Glomerular visceral epithelial cell (primary cell): Measurements from ENCODE around the gene PSMD2.
"Not testable (repeated sequence)": the region's sequence is repeated elsewhere in the genome, so short reads cannot be mapped to it uniquely, and the experiment has no call there.

Experiments used
- DNase-seq: peaks from one replicate; pipeline ENCODE4 v3.0.0-alpha.2; 2016; ENCODE audit errors: extremely low spot score

PSMD2 gene

DNA sequence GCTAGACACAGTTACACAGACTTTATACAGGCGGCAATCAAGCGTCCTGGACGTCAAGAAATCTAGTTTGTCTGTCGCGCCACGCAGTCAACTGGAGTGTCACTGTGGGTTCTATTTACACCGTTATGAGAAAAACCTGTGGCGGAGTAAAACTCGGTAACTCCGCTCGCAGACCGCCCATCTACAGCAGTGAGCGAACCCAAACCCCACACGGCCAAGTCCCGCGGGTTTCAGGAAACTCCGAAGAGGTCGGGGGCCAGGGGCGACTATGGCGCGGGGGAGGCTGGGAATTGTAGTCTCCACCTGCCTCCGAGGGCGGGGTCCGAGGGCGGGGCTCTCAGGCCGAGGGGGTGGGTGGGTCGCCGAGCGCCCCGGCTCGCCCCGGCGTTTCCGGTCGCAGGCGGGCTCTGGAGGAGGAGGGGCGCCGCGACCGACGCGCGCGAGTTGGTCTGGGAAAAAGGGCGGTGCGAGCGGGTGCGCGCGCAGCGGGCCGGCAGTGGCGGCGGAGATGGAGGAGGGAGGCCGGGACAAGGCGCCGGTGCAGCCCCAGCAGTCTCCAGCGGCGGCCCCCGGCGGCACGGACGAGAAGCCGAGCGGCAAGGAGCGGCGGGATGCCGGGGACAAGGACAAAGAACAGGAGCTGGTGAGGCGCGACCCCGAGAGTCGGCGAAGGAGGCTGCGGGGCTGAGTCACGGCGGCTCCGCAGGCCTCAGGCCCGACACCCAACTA lies at the start of gene PSMD2:
PSMD2 (plus strand) TSS at position 483 of the 729 bp plus-strand sequence; CDS start at position 509, 26 bp downstream.
- DNase-seq, result peak; percentile 97

GRCh38 chr3:184249412-184250166 lies 49.5 kb upstream of the PSMD2 start, which contains the start of gene EEF1AKMT4:
EEF1AKMT4 (plus strand) TSS chr3:184249672; CDS start chr3:184249695, 23 bp downstream.
- DNase-seq, result peak; percentile 95

- peak; percentile 89 for DNase-seq
Measured at GRCh38 chr3:184250167-184250828, 48.7 kb upstream of the PSMD2 start.

DNA sequence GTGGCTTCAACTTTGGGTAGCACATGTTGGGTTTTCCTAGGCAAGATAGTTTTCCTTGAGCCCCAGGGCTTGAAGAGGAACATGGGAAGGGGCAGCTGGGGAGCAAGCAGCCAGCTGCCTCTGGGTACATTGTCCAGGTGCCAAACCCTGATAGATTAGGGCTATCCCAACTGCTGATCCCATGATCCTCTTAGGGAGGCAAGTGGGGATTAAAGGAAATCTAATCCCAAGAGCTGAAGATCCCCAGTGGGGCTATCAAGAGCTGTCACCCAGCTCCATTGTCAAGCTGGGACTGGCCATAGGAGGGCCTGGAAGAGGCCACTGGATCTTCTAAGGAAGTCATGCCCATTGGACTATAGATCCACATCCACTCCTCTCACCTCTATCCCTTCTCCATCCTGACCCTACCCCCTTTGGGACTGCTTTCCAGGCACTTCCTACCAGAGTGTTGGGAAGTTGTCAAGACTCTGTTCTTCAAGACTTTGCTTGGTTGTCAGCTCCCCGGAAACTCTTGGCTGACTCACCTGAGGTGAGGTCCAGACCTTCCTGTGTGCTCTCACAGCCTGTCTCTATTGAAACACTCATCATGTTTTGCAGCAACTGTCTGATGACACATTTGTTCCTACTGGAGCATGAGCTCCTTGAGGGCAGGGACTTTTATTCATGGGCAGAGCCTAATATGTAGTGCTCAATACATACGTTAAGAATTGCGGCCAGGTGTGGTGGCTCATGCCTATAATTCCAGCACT lies 43.6 kb upstream of the PSMD2 start:
- no peak for DNase-seq

DNA sequence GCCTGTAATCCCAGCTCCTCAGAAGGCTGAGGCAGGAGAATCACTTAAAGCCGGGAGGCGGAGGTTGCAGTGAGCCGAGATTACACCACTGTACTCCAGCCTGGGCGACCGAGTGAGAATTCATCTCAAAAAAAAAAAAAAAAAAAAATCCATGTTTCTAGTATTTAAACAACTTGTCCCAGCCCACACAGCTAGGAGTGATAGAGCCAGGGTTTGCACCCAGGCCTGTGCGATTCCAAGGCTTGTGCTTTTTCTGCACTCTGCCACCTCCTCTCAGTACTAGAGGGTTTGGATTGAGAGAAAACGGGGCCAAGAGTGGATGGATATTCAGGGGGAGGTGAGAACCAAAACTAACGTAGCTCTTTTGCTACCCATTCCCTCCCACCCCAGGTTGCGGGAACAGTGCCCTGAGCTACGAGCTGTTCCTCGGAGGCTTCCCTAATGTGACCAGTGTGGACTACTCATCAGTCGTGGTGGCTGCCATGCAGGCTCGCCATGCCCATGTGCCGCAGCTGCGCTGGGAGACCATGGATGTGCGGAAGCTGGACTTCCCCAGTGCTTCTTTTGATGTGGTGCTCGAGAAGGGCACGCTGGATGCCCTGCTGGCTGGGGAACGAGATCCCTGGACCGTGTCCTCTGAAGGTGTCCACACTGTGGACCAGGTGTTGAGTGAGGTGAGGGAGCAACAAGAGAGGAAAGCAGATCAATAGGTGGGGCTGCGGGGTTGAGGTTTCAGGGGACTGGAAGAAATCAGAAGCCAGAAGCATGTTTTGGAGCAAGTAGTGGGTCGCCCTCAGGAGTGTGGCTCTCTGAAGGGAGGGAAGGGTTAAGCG lies 41.7 kb upstream of the PSMD2 start:
- no peak for DNase-seq

DNA sequence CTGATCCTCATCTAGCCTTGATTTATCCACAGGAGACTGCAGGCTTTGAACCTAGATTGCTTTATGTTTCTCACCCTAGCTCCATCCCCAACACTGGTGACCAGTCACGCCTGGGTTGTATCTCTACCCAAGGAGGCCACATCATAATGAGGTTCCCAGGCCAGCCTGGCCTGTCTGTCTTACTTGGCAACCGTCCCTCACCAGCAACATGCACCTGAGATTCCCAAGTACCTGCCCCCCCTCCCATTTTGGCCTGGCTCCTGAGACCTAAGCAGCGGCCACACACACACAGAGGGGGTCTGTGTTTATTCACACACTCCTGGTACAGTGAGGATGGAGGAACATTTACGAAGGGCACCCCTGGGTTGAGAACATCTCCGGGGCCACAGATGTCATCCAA lies 40.1 kb upstream of the PSMD2 start:
- DNase-seq, result no peak

- no peak for DNase-seq
Measured at GRCh38 chr3:184259396-184259877, 39.6 kb upstream of the PSMD2 start.

DNA sequence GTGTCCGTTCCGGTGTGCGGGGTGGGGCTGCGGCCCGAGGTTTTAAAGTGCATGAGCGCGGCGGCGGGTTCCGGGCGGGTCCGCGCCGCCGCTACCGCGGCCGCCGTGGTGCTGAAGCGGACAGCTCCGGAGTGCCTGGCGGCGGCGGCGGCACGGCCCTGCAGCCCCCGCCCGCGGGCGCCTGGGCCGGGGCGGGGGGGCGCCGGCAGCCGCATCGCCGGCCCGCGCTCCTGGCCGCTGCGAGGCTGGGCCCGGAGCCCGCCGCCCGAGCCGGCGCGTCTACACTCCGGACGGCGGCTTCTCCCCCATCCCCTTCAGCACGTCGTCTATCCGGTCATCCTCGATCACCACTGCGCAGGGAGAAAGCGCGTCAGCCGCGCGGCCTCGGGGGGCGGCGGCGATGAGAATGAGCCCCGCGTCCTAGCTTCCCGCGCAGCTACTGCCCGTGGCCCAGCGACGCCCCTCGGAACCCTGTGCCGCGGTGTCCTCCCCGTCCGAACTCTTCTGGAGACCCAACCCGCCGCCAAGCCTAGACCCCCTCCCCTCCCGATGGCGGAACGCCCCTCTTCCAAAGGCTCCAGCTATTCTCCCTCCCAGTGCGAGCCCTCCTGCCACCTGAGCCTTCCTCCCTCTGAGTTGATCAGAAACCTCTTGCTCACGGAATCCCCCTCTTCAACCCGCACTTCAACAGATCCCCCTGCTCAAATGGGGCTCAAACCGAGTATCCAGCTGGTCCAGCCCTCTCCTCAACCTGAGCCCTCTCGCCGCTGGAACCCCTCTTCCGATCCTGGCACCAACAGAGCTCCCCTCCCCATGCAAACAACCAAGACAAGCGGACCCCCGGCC lies 38.9 kb upstream of the PSMD2 start:
- peak; percentile 29 for DNase-seq

DNA sequence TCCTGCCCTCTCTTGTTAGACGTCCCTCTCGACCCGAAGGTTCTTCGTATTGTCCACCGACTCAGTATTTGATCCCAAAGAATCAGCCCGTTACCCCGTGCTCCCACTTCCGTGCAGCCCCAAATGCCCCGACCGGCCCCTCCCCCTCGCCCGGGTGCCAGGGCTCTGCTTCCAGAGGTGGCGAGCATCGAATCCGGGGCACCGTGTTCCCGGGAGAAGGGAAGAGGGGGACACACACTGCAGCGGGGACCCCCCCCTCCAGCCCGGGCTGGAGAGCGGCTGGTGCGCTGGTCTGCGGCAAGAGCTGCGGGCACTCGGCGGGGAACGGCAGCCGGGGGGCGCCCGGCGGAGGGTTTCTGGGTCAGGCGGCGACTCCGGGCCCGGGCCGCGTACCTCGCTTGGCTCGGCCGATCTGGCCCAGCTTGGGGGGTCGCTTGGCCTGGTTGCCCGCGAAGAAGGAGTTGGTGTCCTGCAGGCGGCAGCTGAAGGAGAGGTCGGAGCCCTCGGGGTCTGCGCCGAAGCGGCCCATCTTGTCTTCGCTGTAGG lies 38.2 kb upstream of the PSMD2 start:
- DNase-seq, result no peak

GRCh38 chr3:184261270-184261853 lies 37.7 kb upstream of the PSMD2 start, which contains the start of gene CAMK2N2:
CAMK2N2 (minus strand) TSS chr3:184261553; CDS start chr3:184261285, 268 bp downstream.
- DNase-seq, result peak; percentile 87

DNA sequence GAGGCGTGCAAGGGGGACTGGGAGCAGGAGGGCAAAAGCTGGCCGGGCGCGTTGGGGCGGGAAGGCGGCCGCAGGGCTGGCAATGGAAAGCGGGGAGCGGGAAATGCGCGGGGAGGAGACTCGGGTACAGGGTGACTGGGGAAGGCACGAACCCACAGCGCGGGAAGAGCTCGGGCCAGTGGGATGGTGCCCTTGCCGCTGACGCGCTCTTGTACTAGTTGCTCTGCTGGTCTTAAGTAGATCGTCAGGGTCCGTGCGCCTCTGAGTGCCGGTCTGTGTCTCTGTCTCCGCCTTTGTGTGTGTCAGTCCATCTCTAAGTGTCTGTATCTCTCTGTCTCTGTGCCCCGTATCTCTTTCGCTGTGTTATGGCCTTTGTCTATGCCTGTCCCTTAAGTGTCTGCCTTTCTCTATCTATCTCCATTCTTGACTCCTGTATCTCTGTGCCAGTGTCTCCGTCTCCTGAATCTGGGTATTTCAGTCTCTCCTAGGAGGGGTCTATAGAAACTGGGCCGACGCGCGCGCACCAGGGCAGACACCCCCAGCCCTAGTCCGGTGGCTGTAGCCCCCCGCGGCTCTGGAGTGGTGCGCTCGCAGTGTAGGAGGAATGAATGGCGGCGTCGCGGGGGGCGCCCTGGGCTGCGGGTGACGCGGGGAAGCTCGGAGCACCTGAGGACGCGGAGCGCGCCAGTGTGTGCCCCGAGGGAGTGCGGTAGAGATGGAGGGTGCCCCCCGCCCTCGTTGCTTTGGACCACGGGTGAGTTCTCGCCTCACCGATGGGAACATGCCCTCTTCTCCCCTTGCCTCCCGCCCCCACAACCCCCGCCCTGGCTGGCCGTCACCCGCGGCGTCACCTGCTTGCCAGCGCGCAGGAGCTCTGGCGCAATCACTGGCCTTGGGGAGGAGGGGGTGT lies 36.9 kb upstream of the PSMD2 start:
- DNase-seq, result no peak

- DNase-seq, result no peak
Measured at GRCh38 chr3:184262764-184263179, 36.3 kb upstream of the PSMD2 start.

DNA sequence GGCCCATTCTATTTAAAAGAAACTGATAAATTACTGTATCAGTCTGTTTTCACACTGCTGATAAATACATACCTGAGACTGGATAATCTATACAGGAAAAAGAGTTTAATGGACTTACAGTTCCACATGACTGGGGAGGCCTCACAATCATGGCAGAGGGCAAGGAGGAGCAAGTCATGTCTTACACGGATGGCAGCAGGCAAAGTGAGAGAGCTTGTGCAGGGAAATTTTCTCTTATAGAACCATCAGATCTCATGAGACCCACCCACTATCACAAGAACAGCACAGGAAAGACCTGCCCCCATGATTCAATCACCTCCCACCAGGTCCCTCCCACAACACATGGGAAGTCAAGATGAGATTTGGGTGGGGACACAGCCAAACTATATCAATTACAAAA lies 31.8 kb upstream of the PSMD2 start:
- DNase-seq, result not testable (repeated sequence)

DNA sequence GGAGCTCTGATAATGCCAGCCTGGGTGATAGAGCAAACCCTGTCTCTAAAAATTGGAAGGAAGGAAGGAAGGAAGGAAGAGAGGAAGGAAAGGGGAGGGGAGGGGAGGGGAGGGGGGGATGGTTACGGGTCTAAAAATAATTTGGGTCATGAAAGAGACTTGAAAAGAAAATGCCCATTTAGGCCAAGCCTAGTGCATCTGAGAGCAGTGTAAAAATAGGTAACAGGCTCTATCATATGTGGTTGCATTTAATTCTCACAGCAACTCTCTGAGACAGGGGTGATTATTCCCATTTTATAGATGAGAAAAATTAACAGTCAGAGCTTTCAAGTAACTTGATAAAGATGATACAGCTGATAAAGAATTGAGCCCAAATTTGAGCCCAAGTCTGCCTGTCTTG lies 26.8 kb upstream of the PSMD2 start:
- DNase-seq, result no peak

- DNase-seq, result no peak
Measured at GRCh38 chr3:184275381-184275701, 23.7 kb upstream of the PSMD2 start.

DNA sequence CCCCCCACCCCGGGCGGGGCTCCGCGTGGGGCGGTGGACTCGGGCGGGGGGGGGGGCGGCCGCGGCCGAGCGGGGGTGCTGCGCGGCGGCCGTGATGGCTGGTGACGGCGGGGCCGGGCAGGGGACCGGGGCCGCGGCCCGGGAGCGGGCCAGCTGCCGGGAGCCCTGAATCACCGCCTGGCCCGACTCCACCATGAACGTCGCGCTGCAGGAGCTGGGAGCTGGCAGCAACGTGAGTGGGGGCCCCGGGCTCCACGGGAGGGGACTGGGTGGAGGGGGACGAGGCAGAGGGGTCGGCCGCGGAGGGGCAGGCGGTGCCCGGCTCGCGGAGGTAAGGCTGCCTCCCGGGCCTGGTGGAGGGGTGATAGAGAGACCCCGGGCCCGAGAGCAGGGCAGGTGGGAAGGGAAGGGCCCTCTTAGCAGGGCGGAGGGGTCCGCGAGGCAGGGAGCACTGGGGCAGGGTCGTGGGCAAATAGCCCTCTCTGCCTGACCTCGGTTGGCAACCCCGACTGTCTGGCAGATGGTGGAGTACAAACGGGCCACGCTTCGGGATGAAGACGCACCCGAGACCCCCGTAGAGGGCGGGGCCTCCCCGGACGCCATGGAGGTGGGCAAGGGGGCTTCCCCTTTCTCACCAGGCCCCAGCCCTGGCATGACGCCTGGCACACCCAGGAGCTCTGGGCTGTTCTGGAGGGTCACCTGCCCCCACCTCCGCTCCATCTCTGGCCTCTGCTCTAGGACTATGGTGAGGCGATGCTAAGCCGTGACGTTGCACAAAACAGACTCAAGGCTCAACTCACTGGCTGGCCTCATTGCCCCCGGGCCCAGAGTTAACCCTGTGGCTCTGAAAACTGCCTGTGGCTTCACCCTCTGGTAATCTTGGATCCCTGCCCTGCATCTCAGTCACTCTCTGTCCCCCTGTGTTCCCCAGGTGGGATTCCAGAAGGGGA lies 22.8 kb upstream of the PSMD2 start, which contains the start of gene ECE2:
ECE2 (plus strand) TSS at position 62 of the 950 bp plus-strand sequence; CDS start at position 194, 132 bp downstream.
- DNase-seq, result no peak

DNA sequence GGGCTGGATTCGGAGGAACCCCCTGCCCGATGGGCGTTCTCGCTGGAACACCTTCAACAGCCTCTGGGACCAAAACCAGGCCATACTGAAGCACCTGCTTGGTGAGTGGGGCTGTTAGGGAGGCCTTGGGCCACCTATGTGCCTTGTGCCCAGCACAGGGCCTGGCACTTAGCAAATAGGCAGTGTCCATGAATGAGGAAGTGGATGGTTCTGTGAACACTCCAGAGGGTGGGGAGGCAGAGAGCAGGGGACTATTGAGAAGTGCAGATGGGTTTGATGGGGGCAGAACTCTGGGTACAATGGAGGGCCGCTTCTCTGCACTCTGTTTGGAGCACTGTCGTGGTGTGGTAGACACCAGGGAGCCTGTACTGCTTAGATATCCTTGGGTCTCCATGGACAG lies 21.7 kb upstream of the PSMD2 start:
- no peak for DNase-seq
